Measurements from ENCODE around the gene MNX1. TPM values are rescaled to one million over a fixed set of nuclear protein-coding genes. Genes with fewer than 3 reads are reported as not detected.
A peak's percentile ranks its signal among the peaks of the same experiment; 100 is the strongest.

Gene MNX1
- total and polyA plus RNA-seq, 9 of the 15 experiments (the other 6 are each of a cell fraction or from before 2014, with no cell fraction given): 0.15 to 8.0 (median 1.4) TPM

GRCh38 chr7:157011333-157012112, 1.1 kb upstream of the MNX1 start (continued):
- TF ChIP-seq, protein P1, sequence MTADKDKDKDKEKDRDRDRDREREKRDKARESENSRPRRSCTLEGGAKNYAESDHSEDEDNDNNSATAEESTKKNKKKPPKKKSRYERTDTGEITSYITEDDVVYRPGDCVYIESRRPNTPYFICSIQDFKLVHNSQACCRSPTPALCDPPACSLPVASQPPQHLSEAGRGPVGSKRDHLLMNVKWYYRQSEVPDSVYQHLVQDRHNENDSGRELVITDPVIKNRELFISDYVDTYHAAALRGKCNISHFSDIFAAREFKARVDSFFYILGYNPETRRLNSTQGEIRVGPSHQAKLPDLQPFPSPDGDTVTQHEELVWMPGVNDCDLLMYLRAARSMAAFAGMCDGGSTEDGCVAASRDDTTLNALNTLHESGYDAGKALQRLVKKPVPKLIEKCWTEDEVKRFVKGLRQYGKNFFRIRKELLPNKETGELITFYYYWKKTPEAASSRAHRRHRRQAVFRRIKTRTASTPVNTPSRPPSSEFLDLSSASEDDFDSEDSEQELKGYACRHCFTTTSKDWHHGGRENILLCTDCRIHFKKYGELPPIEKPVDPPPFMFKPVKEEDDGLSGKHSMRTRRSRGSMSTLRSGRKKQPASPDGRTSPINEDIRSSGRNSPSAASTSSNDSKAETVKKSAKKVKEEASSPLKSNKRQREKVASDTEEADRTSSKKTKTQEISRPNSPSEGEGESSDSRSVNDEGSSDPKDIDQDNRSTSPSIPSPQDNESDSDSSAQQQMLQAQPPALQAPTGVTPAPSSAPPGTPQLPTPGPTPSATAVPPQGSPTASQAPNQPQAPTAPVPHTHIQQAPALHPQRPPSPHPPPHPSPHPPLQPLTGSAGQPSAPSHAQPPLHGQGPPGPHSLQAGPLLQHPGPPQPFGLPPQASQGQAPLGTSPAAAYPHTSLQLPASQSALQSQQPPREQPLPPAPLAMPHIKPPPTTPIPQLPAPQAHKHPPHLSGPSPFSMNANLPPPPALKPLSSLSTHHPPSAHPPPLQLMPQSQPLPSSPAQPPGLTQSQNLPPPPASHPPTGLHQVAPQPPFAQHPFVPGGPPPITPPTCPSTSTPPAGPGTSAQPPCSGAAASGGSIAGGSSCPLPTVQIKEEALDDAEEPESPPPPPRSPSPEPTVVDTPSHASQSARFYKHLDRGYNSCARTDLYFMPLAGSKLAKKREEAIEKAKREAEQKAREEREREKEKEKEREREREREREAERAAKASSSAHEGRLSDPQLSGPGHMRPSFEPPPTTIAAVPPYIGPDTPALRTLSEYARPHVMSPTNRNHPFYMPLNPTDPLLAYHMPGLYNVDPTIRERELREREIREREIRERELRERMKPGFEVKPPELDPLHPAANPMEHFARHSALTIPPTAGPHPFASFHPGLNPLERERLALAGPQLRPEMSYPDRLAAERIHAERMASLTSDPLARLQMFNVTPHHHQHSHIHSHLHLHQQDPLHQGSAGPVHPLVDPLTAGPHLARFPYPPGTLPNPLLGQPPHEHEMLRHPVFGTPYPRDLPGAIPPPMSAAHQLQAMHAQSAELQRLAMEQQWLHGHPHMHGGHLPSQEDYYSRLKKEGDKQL (CRISPR knock-in tag; IDR thresholded peaks at IDR 0.05; ENCODE audit: borderline replicate concordance): no peak
- TF ChIP-seq MAZ (CRISPR knock-in tag; conservative IDR thresholded peaks at IDR 0.05 in 1 of 2, IDR thresholded peaks at IDR 0.05 in 1 of 2) (no peak), RNF2 (IDR thresholded peaks at IDR 0.05) (0 out of 2 replicates have a peak, but pooled peaks have one; percentile 5), ZNF717 (CRISPR knock-in tag; IDR thresholded peaks at IDR 0.05) (no peak), MTA2 (IDR thresholded peaks at IDR 0.05; ENCODE audit: low read depth) (no peak), E2F5 (CRISPR knock-in tag; IDR thresholded peaks at IDR 0.05) (0 out of 2 replicates have a peak, but pooled peaks have one; percentile 1), FOXP1 (CRISPR knock-in tag; IDR thresholded peaks at IDR 0.05) (0 out of 2 replicates have a peak, but pooled peaks have one; percentile 18)
- TF ChIP-seq, protein P2, sequence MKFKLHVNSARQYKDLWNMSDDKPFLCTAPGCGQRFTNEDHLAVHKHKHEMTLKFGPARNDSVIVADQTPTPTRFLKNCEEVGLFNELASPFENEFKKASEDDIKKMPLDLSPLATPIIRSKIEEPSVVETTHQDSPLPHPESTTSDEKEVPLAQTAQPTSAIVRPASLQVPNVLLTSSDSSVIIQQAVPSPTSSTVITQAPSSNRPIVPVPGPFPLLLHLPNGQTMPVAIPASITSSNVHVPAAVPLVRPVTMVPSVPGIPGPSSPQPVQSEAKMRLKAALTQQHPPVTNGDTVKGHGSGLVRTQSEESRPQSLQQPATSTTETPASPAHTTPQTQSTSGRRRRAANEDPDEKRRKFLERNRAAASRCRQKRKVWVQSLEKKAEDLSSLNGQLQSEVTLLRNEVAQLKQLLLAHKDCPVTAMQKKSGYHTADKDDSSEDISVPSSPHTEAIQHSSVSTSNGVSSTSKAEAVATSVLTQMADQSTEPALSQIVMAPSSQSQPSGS (CRISPR knock-in tag; IDR thresholded peaks at IDR 0.05): no peak
